ENCODE data around the gene ACTA1. TPM values are rescaled to one million over a fixed set of nuclear protein-coding genes. Genes with fewer than 3 reads are reported as not detected.

Gene ACTA1
- total and polyA plus RNA-seq, 2 of the 13 experiments (the other 11 are each of a cell fraction or from before 2014, with no cell fraction given): 1.4 to 5.2 TPM

GRCh38 chr1:229385853-229386456 lies 47.9 kb downstream of the ACTA1 start:
- H3K36me3 ChIP-seq (replicated peaks in 1 of 2; ENCODE audit: control insufficient read depth in 1 of 2, insufficient read depth in 2 of 2, low read length in 2 of 2): no peaks in the 10 kb centered on the region
- intact Hi-C loops (cut with micrococcal nuclease; ENCODE audit: unreplicated experiment) (no loop called here), in situ Hi-C loops (cut with HindIII; ENCODE audit: extremely low pct_ligation_motif_present, low pct_unique_long_range_greater_than_20kb) (no loop called here)
- H3K4me3 ChIP-seq (replicated peaks in 1 of 3; ENCODE audit: insufficient read depth in 1 of 3, low read depth in 2 of 3, low read length in 3 of 3): no peak overlapping the region
- H4K20me1 ChIP-seq (ENCODE audit: insufficient read depth, low read length): no peaks in the 10 kb centered on the region
- WGBS (ENCODE audit: low lambda C conversion rate): 22% methylated on average over 6 of the region's 8 CpGs
- TF ChIP-seq ZSCAN12 (CRISPR knock-in tag; IDR thresholded peaks at IDR 0.05): no peak
- no peak for TF ChIP-seq ELK4 (CRISPR knock-in tag; IDR thresholded peaks at IDR 0.05; ENCODE audit: borderline replicate concordance)
- TF ChIP-seq RAD51 (IDR thresholded peaks at IDR 0.05; ENCODE audit: borderline replicate concordance): no peak
- TF ChIP-seq ADNP (CRISPR knock-in tag; IDR thresholded peaks at IDR 0.05): no peak
- TF ChIP-seq RFX5 (IDR thresholded peaks at IDR 0.05; ENCODE audit: low read depth, low read length): no peak
- TF ChIP-seq RERE (CRISPR knock-in tag; IDR thresholded peaks at IDR 0.05; ENCODE audit: low read depth): no peak
- TF ChIP-seq CEBPB (IDR thresholded peaks at IDR 0.05; ENCODE audit: borderline replicate concordance, low read depth, low read length): no peak
- no peak for TF ChIP-seq ATF1 (CRISPR knock-in tag; IDR thresholded peaks at IDR 0.05)
- TF ChIP-seq ZBTB37 (CRISPR knock-in tag; IDR thresholded peaks at IDR 0.05): no peak
- TF ChIP-seq ZGPAT (CRISPR knock-in tag; IDR thresholded peaks at IDR 0.05): no peak
- no peak for TF ChIP-seq GLI4 (CRISPR knock-in tag; IDR thresholded peaks at IDR 0.05; ENCODE audit: borderline replicate concordance)
- no peak for TF ChIP-seq KDM5B (CRISPR knock-in tag; IDR thresholded peaks at IDR 0.05; ENCODE audit: borderline replicate concordance)
- TF ChIP-seq ZFP41 (CRISPR knock-in tag; IDR thresholded peaks at IDR 0.05; ENCODE audit: borderline replicate concordance): no peak
- ChIA-PET POLR2A (no interaction called here), CTCF (ENCODE audit: low intra/inter-chr PET ratio, low total read pairs) (no interaction called here)
- BruUV-seq (replicated peaks): no TSS peak
- H3K27me3 ChIP-seq (ENCODE audit: control insufficient read depth in 1 of 2, insufficient read depth in 2 of 2, low read length in 2 of 2): peaks cover 0 to 17% of the 10 kb centered on the region in 2 experiments; a peak in 3 of 5 replicates
- H3K9ac ChIP-seq (ENCODE audit: insufficient read depth, low read depth, low read length): no peak overlapping the region
- no peaks in the 10 kb centered on the region for H3K4me1 ChIP-seq (ENCODE audit: insufficient read depth, low read length)
- H2AFZ ChIP-seq (ENCODE audit: low read length): no peak overlapping the region
- H3K9me3 ChIP-seq (ENCODE audit: low read length): no peaks in the 10 kb centered on the region
- no peak for ATAC-seq
- DNase-seq (ENCODE audit: low spot score): no peak
- no peak for FAIRE-seq
- no peak overlapping the region for H3K4me2 ChIP-seq (ENCODE audit: low read depth, low read length)
- no peaks in the 10 kb centered on the region for H3K79me2 ChIP-seq (ENCODE audit: insufficient read depth, low read length)
- no peak overlapping the region for H3K27ac ChIP-seq (ENCODE audit: extremely low read length, insufficient read depth, low read length)
